ENCODE measurements around the gene KMT5C.

Gene KMT5C

DNA sequence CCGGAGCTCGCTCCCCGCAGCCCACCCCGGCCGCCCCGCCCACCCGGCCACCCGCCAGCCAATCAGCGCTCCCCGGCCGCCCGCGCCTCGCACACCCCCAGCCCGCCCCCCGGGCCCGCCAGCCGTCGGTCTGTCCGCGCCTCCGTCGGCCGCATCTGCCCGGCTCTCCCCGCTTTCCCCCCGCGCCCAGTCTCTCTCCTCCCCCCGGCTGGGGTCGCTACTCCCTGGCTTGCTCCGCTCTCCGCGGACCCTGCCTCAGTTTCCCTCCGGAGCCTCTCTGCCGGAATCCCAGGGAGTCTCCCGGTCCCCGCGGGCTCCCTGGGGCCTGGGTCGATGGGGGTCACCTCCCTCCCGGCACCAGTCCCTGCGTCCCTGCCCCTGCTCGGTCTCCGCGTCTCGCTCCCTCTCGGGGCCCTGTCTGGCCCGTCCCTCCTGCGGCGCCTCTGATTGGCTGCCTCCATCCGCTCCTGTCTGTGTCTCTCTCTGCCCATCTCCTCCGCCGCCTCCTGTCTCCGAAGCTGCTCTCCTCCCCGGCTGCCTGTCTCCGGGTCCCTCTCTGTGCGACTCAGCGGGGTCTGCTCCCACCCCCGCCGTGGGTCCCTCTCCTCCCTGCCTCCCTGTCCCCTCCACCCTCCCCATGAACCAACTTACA lies 30.1 kb downstream of the KMT5C start:
- DNase-seq, result no peak

DNA sequence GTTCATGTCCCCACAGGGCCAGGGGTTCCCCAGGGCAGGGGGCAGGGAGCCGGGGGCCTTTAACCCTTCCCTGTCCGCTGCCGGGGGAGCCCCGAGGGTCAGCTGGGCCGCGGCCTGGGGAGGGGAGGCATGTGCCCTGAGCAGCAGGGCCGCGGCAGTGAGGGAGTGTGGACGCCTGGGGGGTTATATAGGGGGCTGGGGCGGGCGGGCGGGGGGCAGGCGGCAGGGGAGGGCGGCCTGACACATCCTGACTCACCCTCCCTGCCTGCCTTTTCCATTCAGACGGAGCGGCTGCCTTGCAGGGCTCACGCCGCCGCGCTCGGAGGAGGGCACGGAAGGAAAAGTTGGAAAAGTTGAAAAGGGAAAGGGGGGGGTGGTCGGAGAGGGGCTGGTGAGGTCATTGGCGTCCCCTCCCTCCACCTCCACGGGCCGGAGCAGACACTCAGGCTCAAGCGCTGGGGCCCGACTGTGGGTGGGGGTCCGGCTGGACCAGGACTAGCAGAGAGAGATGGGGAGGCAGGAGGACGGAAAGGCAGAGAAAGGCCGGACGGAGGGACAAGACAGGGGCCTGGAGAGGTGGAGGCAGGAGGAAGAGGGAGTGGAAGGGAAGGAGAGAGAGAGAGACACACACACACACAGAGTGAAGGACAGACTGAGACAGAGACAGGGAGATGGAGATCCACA lies 30.8 kb downstream of the KMT5C start, which contains the start of gene IL11:
IL11 (minus strand) TSS at position 159 of the 684 bp plus-strand sequence; CDS start at position 6, 153 bp downstream.
- DNase-seq, result no peak

DNA sequence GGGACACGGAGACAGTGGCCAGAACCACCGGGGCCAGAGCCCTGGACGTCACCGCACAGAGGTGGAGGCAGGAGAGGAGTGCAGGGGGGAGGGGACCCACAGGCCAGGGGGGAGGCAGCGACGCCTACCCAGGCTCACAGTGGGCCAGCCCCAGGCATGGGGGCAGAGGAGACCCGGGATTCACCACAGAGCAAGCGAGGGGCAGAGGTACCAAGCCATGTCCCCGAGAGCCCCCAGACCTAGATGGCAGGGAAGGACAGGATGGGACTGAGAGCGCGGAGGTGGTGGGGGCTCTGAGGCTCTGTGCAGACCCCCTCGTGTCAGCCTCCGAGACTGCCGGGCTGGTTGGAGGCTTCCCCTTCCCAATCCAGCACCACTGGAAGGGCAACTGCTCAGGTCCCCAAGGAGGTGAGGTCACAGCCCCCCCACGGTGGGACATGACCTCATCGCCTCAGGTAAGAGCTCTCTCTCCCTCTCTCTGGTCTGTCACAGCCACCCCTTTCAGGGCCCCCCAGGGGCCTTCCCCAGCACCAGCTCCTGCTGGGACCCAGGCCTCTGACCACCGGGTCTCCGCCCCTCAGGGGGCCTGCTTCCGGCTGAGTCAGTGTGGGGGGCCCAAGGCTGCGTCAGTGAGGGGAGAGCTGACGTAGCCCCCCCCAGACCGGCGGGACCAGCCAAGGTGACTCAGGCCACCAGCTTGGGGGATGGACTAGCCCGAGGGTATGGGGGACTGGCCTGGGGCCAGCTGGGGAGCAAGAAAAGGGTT lies 32.8 kb downstream of the KMT5C start:
- no peak for DNase-seq

DNA sequence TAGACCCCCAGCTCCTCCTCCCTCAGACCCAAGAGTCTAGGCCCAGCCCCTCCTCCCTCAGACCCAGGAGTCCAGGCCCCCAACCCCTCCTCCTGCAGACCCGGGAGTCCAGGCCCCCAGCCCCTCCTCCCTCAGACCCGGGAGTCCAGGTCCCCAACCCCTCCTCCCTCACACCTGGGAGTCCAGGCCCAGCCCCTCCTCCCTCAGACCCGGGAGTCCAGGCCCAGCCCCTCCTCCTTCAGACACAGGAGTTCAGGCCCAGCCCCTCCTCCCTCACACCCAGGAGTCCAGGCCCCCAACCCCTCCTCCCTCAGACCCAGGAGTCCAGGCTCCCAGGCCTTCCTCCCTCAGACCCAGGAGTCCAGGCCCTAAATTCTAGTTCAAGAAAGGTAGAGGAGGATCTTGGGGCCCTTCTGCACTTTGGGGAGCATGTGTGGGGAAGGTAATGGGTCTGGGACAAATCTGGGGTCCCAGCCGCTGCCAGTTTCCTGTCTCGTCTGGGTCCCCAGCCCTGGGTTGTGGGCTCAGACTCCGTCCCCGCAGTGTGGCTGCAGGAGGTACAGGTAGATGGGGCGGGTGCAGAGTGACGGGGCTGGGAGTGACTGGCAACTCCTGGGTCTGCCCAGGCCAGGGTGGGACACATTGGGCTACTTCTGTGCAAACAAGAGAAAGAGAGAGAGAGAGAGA lies 33.8 kb downstream of the KMT5C start:
- no peak for DNase-seq

DNA sequence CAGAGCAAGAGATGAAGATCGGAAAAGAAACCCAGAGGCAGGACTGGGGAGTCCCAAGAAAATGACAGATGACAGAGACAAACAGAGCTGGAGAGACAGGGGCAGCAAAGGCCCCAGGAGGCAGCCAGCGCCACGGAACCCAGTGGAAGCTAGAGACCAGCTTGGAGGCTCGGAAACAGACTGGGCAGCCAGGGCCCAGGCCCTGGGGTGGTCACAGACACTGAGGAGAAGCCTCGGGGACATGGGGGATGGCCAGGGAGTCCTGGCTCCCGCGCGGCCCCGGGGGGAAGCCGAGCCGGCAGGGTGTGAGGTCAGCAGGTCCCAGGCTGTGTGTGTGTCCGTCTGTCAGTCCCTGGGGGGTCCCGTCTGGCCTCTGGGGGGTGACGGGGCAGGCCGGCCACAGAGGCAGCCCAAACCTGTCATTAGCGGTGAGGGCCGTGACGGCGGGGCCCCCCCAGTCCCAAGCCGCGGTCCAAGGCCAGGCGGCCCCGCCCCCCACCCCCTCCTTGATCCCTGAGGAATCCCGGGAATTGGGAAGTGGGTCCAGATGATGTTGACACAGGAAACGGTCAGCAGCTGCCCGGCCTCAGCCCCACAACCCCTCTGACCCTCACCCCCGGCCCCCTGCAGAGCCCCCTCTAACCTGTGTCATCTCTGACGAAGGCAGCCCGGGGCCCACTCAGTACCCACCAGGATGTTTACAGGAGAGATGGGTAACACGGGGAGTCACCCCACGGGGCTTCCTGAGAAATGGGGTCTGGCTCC lies 34.5 kb downstream of the KMT5C start:
- no peak for DNase-seq

DNA sequence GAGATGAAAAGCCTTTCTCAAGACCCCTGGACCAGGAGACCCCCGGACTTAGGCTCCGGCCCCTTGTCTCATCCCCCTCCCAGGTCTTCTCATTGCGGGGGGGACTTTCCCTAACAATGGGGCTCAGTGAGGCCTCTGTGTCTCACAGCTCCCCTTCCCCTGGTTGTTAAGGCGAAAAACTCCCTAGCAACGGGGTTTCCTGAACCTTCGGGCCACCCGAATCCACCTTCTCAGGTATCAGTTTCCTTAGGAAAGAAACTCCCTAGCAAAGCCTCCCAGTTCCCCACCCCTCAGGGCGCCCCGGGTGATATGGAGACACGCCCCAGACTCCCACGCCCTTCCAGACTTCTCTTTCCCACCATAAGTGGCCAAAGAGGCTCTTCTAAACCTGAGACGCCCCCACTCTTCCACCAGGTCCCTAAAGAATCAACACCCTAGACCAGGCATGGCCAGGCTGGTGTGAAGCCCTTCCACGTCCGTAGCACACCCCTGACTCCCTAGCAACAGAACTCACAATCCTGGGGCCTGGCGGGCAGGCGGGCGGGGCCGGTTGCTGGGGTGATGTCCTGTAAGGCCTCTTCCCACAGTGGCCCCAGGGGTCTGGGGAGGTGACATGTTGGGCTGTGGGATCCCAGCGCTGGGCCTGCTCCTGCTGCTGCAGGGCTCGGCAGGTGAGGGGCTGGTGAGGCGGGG lies 36.7 kb downstream of the KMT5C start, which contains the start of gene TMEM190:
TMEM190 (plus strand) TSS at position 586 of the 693 bp plus-strand sequence; CDS start at position 614, 28 bp downstream.
- DNase-seq, result no peak

DNA sequence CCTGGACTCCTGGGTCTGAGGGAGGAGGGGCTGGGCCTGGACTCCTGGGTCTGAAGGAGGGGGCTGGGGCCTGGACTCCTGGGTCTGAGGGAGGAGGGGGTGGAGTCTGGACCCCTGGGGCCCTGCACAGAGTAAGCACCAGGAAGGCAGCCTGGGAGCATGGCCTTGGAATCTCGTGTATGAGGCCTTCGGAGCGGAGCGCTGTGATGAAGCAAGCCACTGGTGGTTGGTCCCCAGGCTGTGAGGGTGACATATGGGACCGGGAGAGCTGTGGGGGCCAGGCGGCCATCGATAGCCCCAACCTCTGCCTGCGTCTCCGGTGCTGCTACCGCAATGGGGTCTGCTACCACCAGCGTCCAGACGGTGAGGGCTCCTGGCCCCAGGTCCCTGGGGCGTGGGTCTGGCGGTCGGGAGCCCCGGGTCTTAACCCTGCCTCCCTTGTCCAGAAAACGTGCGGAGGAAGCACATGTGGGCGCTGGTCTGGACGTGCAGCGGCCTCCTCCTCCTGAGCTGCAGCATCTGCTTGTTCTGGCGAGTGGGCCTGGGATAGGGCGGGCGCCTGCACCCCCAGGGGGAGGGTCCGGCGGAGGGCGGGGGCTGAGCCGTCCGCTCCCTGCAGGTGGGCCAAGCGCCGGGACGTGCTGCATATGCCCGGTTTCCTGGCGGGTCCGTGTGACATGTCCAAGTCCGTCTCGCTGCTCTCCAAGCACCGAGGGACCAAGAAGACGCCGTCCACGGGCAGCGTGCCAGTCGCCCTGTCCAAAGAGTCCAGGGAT lies 37.9 kb downstream of the KMT5C start:
- DNase-seq, result no peak

DNA sequence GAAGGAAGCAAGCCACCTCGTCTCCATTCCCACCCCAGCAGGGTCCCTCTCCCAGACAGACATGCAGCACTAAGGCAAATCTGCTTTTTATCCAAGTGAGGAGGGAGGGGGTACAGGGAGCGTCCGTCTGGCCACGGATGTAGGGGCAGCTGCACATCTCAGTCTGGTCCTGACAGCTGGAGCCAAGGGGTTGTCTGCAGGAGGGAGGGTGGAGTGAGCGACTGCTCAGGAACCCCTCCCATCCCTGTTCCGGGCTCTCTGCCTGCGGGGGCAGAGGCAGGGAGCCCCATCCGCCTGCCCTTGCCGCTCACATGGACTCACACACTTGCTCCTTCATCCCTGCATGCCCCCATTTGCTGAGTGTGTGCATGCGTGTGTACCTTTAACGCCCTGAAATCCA lies 39.5 kb downstream of the KMT5C start:
- DNase-seq, result no peak

DNA sequence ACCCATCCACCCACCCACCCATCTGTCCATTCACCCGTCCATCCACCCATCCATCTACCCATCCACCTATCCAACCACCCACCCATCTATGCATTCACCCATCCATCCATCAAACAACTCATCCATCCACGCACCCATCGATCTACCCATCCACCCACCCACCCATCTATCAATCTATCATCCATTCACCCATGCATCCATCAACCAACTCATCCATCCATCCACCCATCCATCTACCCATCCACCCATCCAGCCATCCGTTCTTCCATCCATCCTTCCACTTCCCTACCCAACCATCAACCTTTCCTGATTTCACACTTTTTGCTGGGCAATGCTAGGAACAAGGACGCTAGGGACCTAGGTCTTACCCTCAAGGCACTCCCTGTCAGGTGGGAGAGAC lies 42.3 kb downstream of the KMT5C start:
- no peak for DNase-seq

DNA sequence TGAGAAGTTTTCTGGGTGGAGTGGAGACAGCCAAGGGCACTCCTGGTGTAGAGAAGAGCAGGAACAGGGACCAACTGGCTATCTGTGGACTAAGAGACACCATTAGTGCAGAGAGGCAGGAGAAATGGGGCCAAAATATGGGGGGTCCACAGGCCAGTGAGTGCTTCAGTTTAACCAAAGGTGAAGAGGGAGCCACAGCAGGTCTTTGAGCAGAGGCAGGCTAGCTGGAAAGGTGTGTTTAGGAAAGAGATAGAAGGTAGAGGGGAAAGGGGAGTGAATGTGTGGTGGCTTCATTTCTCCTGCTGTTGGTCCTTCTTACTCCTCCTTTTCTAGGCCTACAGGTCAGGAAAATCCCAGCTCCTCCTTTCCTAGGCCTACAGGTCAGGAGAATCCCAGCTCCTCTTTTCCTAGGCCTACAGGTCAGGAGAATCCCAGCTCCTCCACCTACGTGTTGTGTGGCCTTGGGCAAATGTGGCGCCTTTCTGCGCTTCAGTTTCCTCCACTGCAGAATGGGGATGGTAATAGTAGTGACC lies 42.9 kb downstream of the KMT5C start:
- no peak for DNase-seq

DNA sequence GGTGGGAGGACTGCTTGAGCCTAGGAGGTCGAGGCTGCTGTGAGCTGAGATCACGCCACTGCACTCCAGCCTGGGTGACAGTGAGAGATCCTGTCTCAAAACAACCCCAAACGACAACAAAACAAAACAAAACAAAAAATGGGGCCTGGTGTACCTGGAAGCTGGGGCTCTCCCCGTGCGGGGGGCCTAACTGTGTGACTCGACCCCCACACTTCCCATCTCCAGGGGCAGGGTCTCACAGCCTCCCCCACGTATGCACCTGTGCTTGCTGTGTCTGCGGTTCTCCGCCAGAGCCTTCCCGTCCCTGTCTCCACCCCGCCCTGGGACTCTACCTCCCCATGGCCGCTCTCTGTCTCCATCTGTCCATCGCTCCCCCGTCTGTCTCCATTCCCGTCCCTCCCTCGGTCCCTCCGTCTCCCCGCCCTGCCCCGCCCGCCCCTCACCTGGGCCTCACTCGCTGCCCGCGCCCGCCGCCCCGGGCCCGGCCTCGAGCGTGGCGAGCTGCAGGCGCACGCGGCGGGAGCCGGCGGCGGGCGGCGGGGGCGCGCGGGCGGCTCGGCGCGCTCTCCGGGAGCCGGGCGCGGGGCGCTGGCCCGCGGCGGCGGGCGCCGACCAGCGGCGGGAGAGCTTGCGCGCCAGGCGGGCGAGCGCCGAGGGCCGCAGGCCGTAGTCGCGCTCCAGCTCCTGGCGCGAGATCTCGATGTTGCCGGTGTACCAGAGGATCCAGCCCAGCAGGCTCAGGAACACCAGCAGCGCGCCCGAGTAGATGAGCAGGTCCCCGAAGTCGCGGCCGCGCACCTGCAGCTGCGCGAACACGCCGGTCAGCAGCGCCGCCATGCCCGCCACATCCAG lies 43.8 kb downstream of the KMT5C start:
- DNase-seq, result no peak

DNA sequence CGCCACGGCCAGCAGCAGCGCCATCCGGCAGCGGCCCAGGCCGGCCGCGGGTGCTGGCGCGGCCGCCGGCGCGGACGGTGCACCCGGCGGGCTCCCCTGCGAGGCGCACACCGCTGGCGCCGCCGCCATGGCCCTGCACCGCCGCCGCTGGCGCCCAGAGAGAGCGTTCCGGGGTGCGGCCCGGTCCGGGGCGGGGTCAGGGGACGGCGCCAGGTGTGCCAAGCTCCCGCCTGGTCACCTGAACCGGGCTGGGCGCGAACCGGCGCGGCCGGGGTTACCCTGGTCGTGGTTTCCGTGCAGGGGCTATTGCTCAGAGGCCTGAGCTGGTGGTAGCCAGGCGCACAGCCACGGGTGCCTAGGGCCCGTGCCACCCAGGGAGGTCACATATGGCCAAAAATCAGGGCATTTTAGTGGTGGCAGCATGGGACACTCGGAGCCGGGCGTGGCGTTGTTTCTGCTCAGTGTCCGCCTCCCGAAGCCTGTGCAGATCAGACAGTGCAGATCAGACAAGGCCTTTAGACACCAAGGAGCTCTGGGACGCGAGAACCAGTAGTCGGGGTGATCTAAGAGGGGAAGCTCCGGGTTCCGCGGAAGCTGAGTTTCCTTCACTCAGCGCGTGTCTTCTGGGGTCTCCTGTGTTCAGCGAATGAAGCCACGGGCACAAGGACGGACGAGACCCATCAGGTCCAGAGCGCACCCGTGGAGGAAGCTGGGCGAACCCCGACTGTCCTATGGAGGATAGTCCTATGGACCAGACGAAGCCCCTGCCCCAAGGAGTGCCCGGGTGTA lies 44.6 kb downstream of the KMT5C start, which contains the start of gene TMEM238:
TMEM238 (minus strand) TSS at position 162 of the 789 bp plus-strand sequence; CDS start at position 129, 33 bp downstream.
- no peak for DNase-seq

DNA sequence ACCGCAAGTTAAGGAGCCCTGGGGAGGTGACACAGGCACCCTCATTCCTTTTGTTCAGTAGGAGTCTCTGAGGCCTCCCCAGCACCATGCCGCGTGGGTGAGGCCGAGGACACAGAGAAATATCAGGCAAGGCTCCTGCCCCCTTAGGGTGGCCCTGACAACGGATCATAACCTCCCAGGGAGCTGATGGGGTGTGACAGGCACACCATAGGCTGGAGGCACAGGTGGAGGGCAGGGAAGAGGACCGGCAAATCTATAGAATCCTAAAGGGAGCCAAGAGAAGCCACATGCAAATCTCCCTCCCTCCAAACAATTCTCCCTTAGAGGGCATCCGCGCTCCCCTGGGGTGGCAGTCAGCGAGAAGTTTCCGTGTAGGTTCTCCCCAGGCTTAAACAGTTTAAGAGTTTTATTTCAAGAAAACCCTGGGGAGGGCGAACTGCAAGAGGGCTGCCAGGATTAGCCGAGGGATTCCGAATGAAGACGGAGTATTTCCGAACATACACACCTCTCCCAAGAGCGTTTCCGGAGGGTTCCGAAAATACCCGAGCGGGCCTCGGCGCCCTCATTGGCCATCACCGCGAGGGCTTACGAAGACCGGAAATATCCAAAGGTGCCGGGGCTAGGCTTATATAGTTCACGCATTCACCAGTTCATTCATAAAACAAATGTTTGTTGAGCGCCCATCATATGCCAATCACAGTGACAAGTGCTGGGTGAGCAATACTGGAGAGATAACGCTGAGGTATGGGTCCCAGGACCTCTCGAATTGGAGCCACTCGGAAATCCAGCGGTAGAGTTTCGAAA lies 45.4 kb downstream of the KMT5C start:
- DNase-seq, result no peak

DNA sequence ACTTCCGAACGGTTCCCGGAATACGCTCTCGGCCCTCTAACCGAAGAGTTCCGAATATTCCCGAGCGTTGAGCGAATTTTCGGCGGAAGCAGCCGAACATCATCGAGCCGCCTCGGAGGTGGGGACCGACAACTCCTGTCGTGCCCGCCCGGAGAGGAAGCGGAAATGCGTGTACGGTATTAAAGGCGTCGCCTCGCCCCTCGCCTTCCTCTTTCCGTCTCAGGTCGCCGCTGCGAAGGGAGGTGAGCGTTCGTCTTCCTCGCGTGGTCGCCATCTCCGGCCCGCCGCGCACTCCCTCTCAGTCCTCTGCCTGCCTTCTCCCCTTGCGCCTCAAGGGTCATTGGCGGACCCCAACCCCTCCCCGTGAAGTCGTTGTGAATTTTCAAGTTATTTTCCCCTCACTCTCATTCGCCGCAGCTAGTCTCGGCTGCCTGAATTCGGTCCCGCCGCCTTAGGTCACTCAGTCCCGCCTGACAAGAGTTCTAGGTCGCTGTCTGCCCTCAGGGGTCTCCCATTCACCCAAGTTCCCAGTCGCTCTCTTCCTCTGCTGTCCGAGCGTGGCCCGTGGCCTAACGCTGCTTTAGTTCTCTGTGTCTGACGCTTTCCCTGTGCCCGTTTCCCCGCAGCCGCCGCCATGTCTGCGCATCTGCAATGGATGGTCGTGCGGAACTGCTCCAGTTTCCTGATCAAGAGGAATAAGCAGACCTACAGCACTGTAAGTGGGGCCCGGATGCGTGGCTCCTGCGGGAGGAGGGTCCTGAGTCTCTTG lies 46.2 kb downstream of the KMT5C start, which contains the start of gene RPL28:
RPL28 (plus strand) TSS at position 209 of the 769 bp plus-strand sequence; CDS start at position 635, 426 bp downstream.
- DNase-seq, result no peak

DNA sequence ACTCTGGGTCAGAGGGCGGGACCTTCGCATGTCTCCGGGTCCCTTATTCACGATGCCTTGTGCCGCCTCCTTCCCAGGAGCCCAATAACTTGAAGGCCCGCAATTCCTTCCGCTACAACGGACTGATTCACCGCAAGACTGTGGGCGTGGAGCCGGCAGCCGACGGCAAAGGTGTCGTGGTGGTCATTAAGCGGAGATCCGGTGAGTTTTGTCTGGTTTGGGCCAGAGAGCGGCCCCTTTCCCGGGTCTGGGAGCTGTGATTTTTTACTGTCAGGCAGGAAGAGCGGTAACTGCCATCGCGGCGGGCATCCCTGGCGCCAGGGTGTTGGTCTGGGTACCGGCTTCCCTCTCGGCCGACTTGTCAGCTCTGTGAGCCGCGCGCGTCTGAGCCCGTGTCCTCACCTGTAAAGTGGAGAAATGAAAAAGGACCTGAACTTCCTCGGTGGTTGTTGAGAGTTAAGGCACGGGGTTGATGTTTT lies 46.9 kb downstream of the KMT5C start:
- DNase-seq, result no peak

DNA sequence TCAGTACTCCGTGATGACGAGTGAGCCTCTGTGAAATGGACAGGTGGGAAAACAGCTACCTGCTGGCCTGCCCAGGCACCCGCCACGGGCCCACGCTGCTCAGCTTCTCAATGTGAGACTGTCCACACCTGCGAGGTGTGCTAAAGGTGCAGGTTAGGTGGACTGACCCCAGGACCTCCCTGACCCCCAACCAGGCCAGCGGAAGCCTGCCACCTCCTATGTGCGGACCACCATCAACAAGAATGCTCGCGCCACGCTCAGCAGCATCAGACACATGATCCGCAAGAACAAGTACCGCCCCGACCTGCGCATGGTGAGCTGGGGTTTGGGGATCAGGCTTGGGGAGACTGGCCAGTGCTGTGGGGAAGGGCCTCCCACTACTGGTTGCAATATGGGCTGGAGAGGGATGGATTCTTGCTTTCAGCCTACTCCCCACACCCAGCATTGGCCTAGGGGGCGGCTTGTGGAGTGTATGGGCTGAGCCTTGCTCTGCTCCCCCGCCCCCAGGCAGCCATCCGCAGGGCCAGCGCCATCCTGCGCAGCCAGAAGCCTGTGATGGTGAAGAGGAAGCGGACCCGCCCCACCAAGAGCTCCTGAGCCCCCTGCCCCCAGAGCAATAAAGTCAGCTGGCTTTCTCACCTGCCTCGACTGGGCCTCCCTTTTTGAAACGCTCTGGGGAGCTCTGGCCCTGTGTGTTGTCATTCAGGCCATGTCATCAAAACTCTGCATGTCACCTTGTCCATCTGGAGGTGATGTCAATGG lies 48.2 kb downstream of the KMT5C start:
- DNase-seq, result no peak
